ENCODE data around the gene LCE1E. TPM values are rescaled to one million over a fixed set of nuclear protein-coding genes. Genes with fewer than 3 reads are reported as not detected.

LCE1E gene
- total RNA-seq, 1 donor from 2014 or later = not detected

DNA sequence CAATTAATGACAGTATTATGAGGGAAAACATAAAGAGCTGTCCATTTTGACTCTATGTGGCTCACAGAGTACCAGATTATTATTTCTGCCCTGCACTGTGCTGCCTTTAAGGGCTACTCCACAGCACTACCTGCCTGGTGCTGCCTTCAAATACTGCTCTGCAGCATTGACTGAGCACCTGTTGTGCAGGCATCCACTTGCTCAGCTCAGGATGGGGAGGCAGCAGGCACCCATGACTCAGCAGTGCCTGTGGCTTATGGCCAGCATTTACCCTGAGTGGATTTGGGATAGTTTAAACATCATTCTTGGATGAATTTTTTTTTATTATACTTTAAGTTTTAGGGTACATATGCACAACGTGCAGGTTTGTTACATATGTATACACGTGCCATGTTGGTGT is 29.2 kb upstream of the LCE1E start:
- ATAC-seq (ENCODE audit: low read depth) (no peak), DNase-seq (no peak)
- H3K4me3 Mint-ChIP-seq = no peak overlapping the region
- TF ChIP-seq, protein P1, sequence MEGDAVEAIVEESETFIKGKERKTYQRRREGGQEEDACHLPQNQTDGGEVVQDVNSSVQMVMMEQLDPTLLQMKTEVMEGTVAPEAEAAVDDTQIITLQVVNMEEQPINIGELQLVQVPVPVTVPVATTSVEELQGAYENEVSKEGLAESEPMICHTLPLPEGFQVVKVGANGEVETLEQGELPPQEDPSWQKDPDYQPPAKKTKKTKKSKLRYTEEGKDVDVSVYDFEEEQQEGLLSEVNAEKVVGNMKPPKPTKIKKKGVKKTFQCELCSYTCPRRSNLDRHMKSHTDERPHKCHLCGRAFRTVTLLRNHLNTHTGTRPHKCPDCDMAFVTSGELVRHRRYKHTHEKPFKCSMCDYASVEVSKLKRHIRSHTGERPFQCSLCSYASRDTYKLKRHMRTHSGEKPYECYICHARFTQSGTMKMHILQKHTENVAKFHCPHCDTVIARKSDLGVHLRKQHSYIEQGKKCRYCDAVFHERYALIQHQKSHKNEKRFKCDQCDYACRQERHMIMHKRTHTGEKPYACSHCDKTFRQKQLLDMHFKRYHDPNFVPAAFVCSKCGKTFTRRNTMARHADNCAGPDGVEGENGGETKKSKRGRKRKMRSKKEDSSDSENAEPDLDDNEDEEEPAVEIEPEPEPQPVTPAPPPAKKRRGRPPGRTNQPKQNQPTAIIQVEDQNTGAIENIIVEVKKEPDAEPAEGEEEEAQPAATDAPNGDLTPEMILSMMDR (IDR thresholded peaks at IDR 0.05) = no peak
- ChIA-PET POLR2A (no interaction called here), CTCF (no interaction called here)
- intact Hi-C loops (cut with micrococcal nuclease) = no loop called here
- H3K27me3 Mint-ChIP-seq = peaks cover 19% of the 10 kb centered on the region
- no peaks in the 10 kb centered on the region for H3K4me1 Mint-ChIP-seq
- no peaks in the 10 kb centered on the region for H3K36me3 Mint-ChIP-seq (ENCODE audit: low read depth)
- H3K27ac Mint-ChIP-seq = no peak overlapping the region
- H3K9me3 Mint-ChIP-seq = peaks cover 3% of the 10 kb centered on the region

DNA sequence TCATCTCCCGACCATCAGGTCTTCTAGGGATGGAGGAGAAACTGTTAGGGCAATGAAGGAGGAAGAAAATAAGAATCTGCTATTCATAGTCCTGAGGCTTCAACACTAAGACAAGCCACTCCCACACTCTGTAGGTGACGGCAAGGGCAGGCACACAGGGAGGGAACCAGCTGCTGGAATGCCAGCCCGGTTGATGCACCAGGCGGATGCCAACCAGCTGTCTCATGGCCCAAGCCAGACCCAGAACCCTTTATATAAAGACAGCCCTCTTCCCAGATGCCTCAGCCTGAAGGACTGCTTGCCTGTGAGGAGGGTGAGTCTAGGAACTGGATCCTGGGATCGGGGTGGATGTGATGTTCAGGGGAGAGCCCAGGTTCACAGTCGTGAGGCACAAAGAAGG is 28.3 kb upstream of the LCE1E start, which contains the start of gene KPRP:
TSS of gene KPRP (plus strand) at position 279 of the 400 bp plus-strand sequence. CDS start 1,564 bp downstream, outside the sequence.
- TF ChIP-seq, protein P1 (IDR thresholded peaks at IDR 0.05) = no peak
- Mint-ChIP-seq H3K4me3 (no peak within 1 kb of the TSS), H3K36me3 (ENCODE audit: low read depth) (no peaks in the 10 kb centered on the region), H3K4me1 (no peaks in the 10 kb centered on the region), H3K27ac (no peak within 1 kb of the TSS), H3K9me3 (peaks cover 3% of the 10 kb centered on the region), H3K27me3 (peaks cover 17% of the 10 kb centered on the region)
- intact Hi-C loops (cut with micrococcal nuclease) = no loop called here
- POLR2A ChIA-PET = no interaction called here
- no peak for ATAC-seq (ENCODE audit: low read depth)
- CTCF ChIA-PET = no interaction called here
- DNase-seq = no peak

DNA sequence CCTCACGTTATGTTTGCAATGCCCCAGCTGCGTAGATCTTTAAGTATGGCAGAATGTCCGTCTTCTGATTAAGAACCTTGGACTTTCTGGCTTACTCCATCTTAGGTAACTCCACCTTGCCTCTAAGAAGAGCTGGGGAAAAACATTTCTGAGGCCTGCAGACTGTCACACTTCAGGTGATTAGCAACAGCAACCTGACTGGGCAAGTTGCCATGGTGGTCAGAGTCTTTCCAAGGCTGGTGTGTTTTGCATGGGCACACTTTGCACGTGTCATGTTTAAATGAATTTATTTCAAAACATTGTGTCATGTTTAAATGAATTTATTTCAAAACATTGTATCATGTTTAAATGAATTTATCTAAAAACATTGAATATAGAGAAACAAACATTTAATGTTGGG is 27.4 kb upstream of the LCE1E start:
- no peak overlapping the region for H3K27ac Mint-ChIP-seq
- ChIA-PET CTCF (no interaction called here), POLR2A (no interaction called here)
- H3K4me3 Mint-ChIP-seq = no peak overlapping the region
- H3K27me3 Mint-ChIP-seq = peaks cover 15% of the 10 kb centered on the region
- DNase-seq = no peak
- intact Hi-C loops (cut with micrococcal nuclease) = no loop called here
- H3K9me3 Mint-ChIP-seq = peaks cover 3% of the 10 kb centered on the region
- H3K36me3 Mint-ChIP-seq (ENCODE audit: low read depth) = no peaks in the 10 kb centered on the region
- no peak for ATAC-seq (ENCODE audit: low read depth)
- TF ChIP-seq, protein P1 (IDR thresholded peaks at IDR 0.05) = no peak
- no peaks in the 10 kb centered on the region for H3K4me1 Mint-ChIP-seq

DNA sequence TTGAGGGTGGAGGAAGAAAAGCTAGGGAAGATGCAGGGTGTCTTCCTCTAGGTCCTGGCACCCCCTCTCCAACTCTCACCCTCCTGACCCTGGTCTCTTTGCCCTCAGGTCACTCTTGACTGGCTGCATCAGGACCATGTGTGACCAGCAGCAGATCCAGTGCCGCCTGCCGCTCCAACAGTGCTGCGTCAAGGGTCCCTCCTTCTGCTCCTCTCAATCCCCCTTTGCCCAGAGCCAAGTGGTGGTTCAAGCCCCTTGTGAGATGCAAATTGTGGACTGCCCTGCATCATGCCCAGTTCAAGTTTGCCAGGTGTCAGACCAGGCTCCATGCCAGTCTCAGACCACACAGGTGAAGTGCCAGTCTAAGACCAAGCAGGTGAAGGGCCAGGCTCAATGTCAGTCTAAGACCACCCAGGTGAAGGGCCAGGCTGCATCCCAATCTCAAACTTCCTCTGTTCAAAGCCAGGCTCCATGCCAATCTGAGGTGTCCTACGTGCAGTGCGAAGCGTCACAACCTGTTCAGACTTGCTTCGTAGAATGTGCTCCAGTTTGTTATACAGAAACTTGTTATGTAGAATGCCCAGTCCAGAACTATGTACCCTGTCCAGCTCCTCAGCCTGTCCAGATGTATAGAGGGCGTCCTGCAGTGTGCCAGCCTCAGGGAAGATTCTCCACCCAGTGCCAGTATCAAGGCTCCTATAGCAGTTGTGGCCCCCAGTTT is 26.4 kb upstream of the LCE1E start:
- no peak for DNase-seq
- peaks cover 12% of the 10 kb centered on the region for H3K27me3 Mint-ChIP-seq
- CTCF ChIA-PET = no interaction called here

DNA sequence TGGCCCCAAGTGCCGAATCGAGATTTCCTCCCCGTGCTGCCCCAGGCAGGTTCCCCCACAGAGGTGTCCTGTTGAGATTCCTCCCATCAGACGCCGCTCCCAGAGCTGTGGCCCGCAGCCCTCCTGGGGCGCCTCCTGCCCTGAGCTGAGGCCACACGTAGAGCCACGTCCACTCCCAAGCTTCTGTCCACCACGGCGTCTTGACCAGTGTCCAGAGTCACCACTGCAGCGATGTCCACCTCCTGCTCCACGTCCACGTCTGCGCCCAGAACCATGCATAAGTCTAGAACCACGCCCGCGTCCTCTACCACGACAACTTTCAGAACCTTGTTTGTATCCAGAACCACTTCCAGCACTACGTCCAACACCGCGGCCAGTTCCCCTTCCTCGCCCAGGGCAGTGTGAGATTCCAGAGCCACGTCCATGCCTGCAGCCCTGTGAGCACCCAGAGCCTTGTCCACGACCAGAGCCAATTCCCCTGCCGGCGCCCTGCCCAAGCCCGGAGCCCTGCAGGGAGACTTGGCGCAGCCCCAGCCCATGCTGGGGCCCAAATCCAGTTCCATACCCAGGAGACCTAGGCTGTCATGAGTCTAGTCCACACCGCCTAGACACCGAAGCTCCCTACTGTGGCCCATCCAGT is 25.4 kb upstream of the LCE1E start:
- no peaks in the 10 kb centered on the region for H3K4me1 Mint-ChIP-seq
- no peaks in the 10 kb centered on the region for H3K9me3 Mint-ChIP-seq
- H3K27me3 Mint-ChIP-seq = peaks cover 6% of the 10 kb centered on the region
- ChIA-PET CTCF (no interaction called here), POLR2A (no interaction called here)
- ATAC-seq (ENCODE audit: low read depth) (no peak), DNase-seq (no peak)
- intact Hi-C loops (cut with micrococcal nuclease) = no loop called here
- H3K27ac Mint-ChIP-seq = no peak overlapping the region
- no peak overlapping the region for H3K4me3 Mint-ChIP-seq
- TF ChIP-seq, protein P1 (IDR thresholded peaks at IDR 0.05) = no peak
- no peaks in the 10 kb centered on the region for H3K36me3 Mint-ChIP-seq (ENCODE audit: low read depth)

More for the DNA sequence above, 26.4 kb upstream of the LCE1E start:
- TF ChIP-seq, protein P1 (IDR thresholded peaks at IDR 0.05) = no peak
- no peaks in the 10 kb centered on the region for H3K4me1 Mint-ChIP-seq
- H3K27ac Mint-ChIP-seq = no peak overlapping the region
- H3K4me3 Mint-ChIP-seq = no peak overlapping the region
- H3K36me3 Mint-ChIP-seq (ENCODE audit: low read depth) = no peaks in the 10 kb centered on the region
- ATAC-seq (ENCODE audit: low read depth) = no peak
- peaks cover 1% of the 10 kb centered on the region for H3K9me3 Mint-ChIP-seq
- POLR2A ChIA-PET = no interaction called here
- intact Hi-C loops (cut with micrococcal nuclease) = no loop called here
